Hypothalamus (tissue), 51 donors: Measurements from ENCODE around the gene ABCC1.
"Not testable (repeated sequence)": the region's sequence is repeated elsewhere in the genome, so short reads cannot be mapped to it uniquely, and the experiment has no call there.

Source experiments
- DNase-seq, 51 donors: peaks; one replicate each; lab custom pipeline; 2025; lab: John Stamatoyannopoulos, UW

Gene ABCC1

GRCh38 chr16:16147316-16147999, 198.0 kb downstream of the ABCC1 start:
- no peak for DNase-seq

- not testable (repeated sequence) for DNase-seq
These were observed 198.7 kb downstream of the ABCC1 start for GRCh38 chr16:16148000-16148599.

GRCh38 chr16:16148755-16149154, 199.3 kb downstream of the ABCC1 start:
- DNase-seq = no peak

GRCh38 chr16:16149710-16150116, 200.3 kb downstream of the ABCC1 start:
- no peak for DNase-seq

- peak; percentile 5 to 94 (median 78) for DNase-seq
These were observed 200.9 kb downstream of the ABCC1 start for GRCh38 chr16:16150117-16150877.

GRCh38 chr16:16150878-16151152, 201.4 kb downstream of the ABCC1 start:
- DNase-seq = no peak

- peak in 1 of 51 donors; percentile 8 for DNase-seq
These were observed 201.9 kb downstream of the ABCC1 start for GRCh38 chr16:16151315-16151714.

- not testable (repeated sequence) for DNase-seq
These were observed 203.6 kb downstream of the ABCC1 start for GRCh38 chr16:16153000-16153399.

GRCh38 chr16:16154281-16154951, 205.0 kb downstream of the ABCC1 start:
- no peak for DNase-seq

- no peak for DNase-seq
These were observed 205.8 kb downstream of the ABCC1 start for GRCh38 chr16:16155234-16155633.

GRCh38 chr16:16157166-16157565, 207.8 kb downstream of the ABCC1 start:
- no peak for DNase-seq

GRCh38 chr16:16158082-16158658, 208.8 kb downstream of the ABCC1 start:
- DNase-seq = no peak

- no peak for DNase-seq
These were observed 209.4 kb downstream of the ABCC1 start for GRCh38 chr16:16158741-16159374.

GRCh38 chr16:16159662-16160061, 210.2 kb downstream of the ABCC1 start:
- DNase-seq = no peak

GRCh38 chr16:16161319-16161718, 211.9 kb downstream of the ABCC1 start:
- DNase-seq = no peak

GRCh38 chr16:16161840-16162239, 212.4 kb downstream of the ABCC1 start:
- DNase-seq = not testable (repeated sequence)

- DNase-seq = no peak
These were observed 213.2 kb downstream of the ABCC1 start for GRCh38 chr16:16162591-16162990.

GRCh38 chr16:16163109-16163508, 213.7 kb downstream of the ABCC1 start:
- DNase-seq = no peak

- peak in 28 of 51 donors; percentile 1 to 61 (median 34) for DNase-seq
These were observed 214.2 kb downstream of the ABCC1 start for GRCh38 chr16:16163571-16163970.

- DNase-seq = no peak
These were observed 214.8 kb downstream of the ABCC1 start for GRCh38 chr16:16164243-16164642.

GRCh38 chr16:16166085-16166484, 216.7 kb downstream of the ABCC1 start:
- no peak for DNase-seq
